ENCODE data around the gene LRRC34.

The LRRC34 gene

GRCh38 chr3:169813757-169814517 lies 1.2 kb upstream of the LRRC34 start:
- DNase-seq, result peak in 1 of 3 experiments; percentile 10

GRCh38 chr3:169813278-169813677 lies 574 bp upstream of the LRRC34 start:
- no peak for DNase-seq

- DNase-seq, result peak; percentile 32 to 95 (median 93)
Observed at GRCh38 chr3:169811631-169812331, 923 bp downstream of the LRRC34 start.

- DNase-seq, result no peak
Observed at GRCh38 chr3:169809230-169809795, 3.4 kb downstream of the LRRC34 start.

- DNase-seq, result no peak
Observed at GRCh38 chr3:169804681-169805080, 8.0 kb downstream of the LRRC34 start.

GRCh38 chr3:169792359-169792758 lies 20.3 kb downstream of the LRRC34 start:
- no peak for DNase-seq

- DNase-seq, result no peak
Observed at GRCh38 chr3:169790687-169791429, 21.8 kb downstream of the LRRC34 start.

- DNase-seq, result no peak
Observed at GRCh38 chr3:169790219-169790618, 22.5 kb downstream of the LRRC34 start.

GRCh38 chr3:169787791-169788190 lies 24.9 kb downstream of the LRRC34 start:
- no peak for DNase-seq

GRCh38 chr3:169787120-169787519 lies 25.6 kb downstream of the LRRC34 start:
- DNase-seq, result no peak

- DNase-seq, result no peak
Observed at GRCh38 chr3:169781209-169781855, 31.4 kb downstream of the LRRC34 start.

- no peak for DNase-seq
Observed at GRCh38 chr3:169780742-169781141, 32.0 kb downstream of the LRRC34 start.

GRCh38 chr3:169777822-169778221 lies 34.9 kb downstream of the LRRC34 start:
- no peak for DNase-seq

- no peak for DNase-seq
Observed at GRCh38 chr3:169774186-169774585, 38.5 kb downstream of the LRRC34 start.

GRCh38 chr3:169772897-169773816 lies 39.5 kb downstream of the LRRC34 start, which contains the start of gene MYNN:
TSS of gene MYNN (plus strand) at chr3:169773396. CDS start at chr3:169774296, 900 bp downstream.
- DNase-seq, result peak; percentile 88 to 97 (median 97)

- DNase-seq, result peak; percentile 82 to 96 (median 94)
Observed at GRCh38 chr3:169772305-169772896, 40.3 kb downstream of the LRRC34 start.

GRCh38 chr3:169771497-169772304 lies 41.0 kb downstream of the LRRC34 start:
- peak; percentile 89 to 99 (median 89) for DNase-seq

GRCh38 chr3:169769287-169770181 lies 43.2 kb downstream of the LRRC34 start, which contains the start of gene ACTRT3:
TSS of gene ACTRT3 (minus strand) at chr3:169769561. CDS start at chr3:169769520, 41 bp downstream.
- peak in 2 of 3 experiments; percentile 19 to 33 for DNase-seq
